WTC11 (cell line): Measurements from ENCODE around the gene NTN1. TPM values are rescaled to one million over a fixed set of nuclear protein-coding genes. Genes with fewer than 3 reads are reported as not detected.

Experiments
- ATAC-seq: fragments of 200-7000 bp; cut with Tn5 transposase; 2 replicates; pipeline ENCODE4 v1.10.0; 2021; ENCODE audit warnings: mild to moderate bottlenecking, moderate library complexity
- CTCF ChIA-PET: fragments of 300-600 bp; sonication (Branson Sonifier 250); formaldehyde crosslinking; loops from one replicate; lab custom pipeline; 2021; ENCODE audit warnings: antibody characterized with exemption; lab: Charles Lee
- POLR2A ChIA-PET: fragments of 350-600 bp; sonication (Branson Sonifier 250); formaldehyde crosslinking; loops from one replicate; lab custom pipeline; 2021; ENCODE audit warnings: antibody characterized with exemption; lab: Charles Lee
- DNase-seq: peaks from one replicate; pipeline ENCODE4 v3.0.0; 2021; ENCODE audit warnings: low spot score
- H3K27ac Mint-ChIP-seq: 2 replicates; pipeline ENCODE4 v1.8.0; 2021; ENCODE audit warnings: mixed read lengths
- H3K27me3 Mint-ChIP-seq: 2 replicates; pipeline ENCODE4 v1.8.0; 2021; ENCODE audit warnings: low read depth, mild to moderate bottlenecking, moderate library complexity, mixed read lengths
- H3K36me3 Mint-ChIP-seq: 2 replicates; pipeline ENCODE4 v1.8.0; 2021; ENCODE audit warnings: mixed read lengths
- H3K4me1 Mint-ChIP-seq: 2 replicates; pipeline ENCODE4 v1.8.0; 2022; ENCODE audit warnings: mixed read lengths
- H3K4me3 Mint-ChIP-seq: 2 replicates; pipeline ENCODE4 v1.8.0; 2021; ENCODE audit warnings: mild to moderate bottlenecking, moderate library complexity, mixed read lengths
- H3K9me3 Mint-ChIP-seq: 2 replicates; pipeline ENCODE4 v1.8.0; 2021; ENCODE audit warnings: mixed read lengths
- ELF4 ChIP-seq: sonication (generic); formaldehyde crosslinking; IDR thresholded peaks from 2 replicates; pipeline ENCODE4 v1.8.1; 2022; ENCODE audit warnings: low read depth, mild to moderate bottlenecking, moderate library complexity, missing genetic modification reagents
- EMX1 ChIP-seq: fragments of 250-450 bp; sonication (Bioruptor Pico); IDR thresholded peaks from 2 replicates; pipeline ENCODE4 v1.8.0; 2021; ENCODE audit warnings: mild to moderate bottlenecking
- GRHL2 ChIP-seq: fragments of 250-450 bp; sonication (Bioruptor Pico); IDR thresholded peaks from 2 replicates; pipeline ENCODE4 v1.8.0; 2022; ENCODE audit warnings: mild to moderate bottlenecking, moderate library complexity; ENCODE audit not compliant: insufficient replicate concordance, severe bottlenecking
- GTF2I ChIP-seq: fragments of 250-450 bp; sonication (Bioruptor Pico); conservative IDR thresholded peaks from 2 replicates; pipeline ENCODE4 v1.4.0; 2021; ENCODE audit warnings: mild to moderate bottlenecking
- JAZF1 ChIP-seq: fragments of 250-450 bp; sonication (Bioruptor Pico); IDR thresholded peaks from 2 replicates; pipeline ENCODE4 v1.9.0; 2021; ENCODE audit warnings: moderate library complexity, mild to moderate bottlenecking, inconsistent platforms
- NR1H2 ChIP-seq: sonication (generic); formaldehyde crosslinking; IDR thresholded peaks from 2 replicates; pipeline ENCODE4 v1.9.0; 2021; ENCODE audit warnings: mild to moderate bottlenecking, moderate library complexity, missing genetic modification reagents
- SOX15 ChIP-seq: fragments of 250-450 bp; sonication (Bioruptor Pico); IDR thresholded peaks from 2 replicates; pipeline ENCODE4 v1.9.0; 2021; ENCODE audit warnings: mild to moderate bottlenecking
- STAT6 ChIP-seq: sonication (generic); formaldehyde crosslinking; conservative IDR thresholded peaks from 2 replicates; pipeline ENCODE4 v1.8.1; 2023; ENCODE audit warnings: mild to moderate bottlenecking, low read depth, missing genetic modification reagents, moderate library complexity
- TP53 ChIP-seq: sonication (generic); formaldehyde crosslinking; IDR thresholded peaks from 2 replicates; pipeline ENCODE4 v1.8.1; 2023; ENCODE audit warnings: mild to moderate bottlenecking, missing genetic modification reagents
- ZNF423 ChIP-seq: fragments of 250-450 bp; sonication (Bioruptor Pico); IDR thresholded peaks from 2 replicates; pipeline ENCODE4 v2.1.2; 2022; ENCODE audit warnings: mild to moderate bottlenecking, moderate library complexity
- total RNA-seq: library from RNA; stranded (reverse); gene quantifications from 3 replicates; pipeline ENCODE4 v1.2.3, GENCODE V29; 2021
- TF ChIP-seq, protein P1 (sequence below): sonication (generic); formaldehyde crosslinking; IDR thresholded peaks from 2 replicates; pipeline ENCODE4 v1.8.0; 2022; ENCODE audit warnings: missing genetic modification reagents
- TF ChIP-seq, protein P2 (sequence below): fragments of 200-600 bp; IDR thresholded peaks from 2 replicates; pipeline ENCODE4 v1.8.0; 2022; ENCODE audit warnings: antibody characterized with exemption
- TF ChIP-seq, protein P3 (sequence below): fragments of 250-450 bp; sonication (Bioruptor Pico); IDR thresholded peaks from 2 replicates; pipeline ENCODE4 v1.9.0; 2021; ENCODE audit warnings: mild to moderate bottlenecking, borderline replicate concordance

The NTN1 gene
- total RNA-seq, 1 experiment from 2014 or later: 5.5 TPM

DNA sequence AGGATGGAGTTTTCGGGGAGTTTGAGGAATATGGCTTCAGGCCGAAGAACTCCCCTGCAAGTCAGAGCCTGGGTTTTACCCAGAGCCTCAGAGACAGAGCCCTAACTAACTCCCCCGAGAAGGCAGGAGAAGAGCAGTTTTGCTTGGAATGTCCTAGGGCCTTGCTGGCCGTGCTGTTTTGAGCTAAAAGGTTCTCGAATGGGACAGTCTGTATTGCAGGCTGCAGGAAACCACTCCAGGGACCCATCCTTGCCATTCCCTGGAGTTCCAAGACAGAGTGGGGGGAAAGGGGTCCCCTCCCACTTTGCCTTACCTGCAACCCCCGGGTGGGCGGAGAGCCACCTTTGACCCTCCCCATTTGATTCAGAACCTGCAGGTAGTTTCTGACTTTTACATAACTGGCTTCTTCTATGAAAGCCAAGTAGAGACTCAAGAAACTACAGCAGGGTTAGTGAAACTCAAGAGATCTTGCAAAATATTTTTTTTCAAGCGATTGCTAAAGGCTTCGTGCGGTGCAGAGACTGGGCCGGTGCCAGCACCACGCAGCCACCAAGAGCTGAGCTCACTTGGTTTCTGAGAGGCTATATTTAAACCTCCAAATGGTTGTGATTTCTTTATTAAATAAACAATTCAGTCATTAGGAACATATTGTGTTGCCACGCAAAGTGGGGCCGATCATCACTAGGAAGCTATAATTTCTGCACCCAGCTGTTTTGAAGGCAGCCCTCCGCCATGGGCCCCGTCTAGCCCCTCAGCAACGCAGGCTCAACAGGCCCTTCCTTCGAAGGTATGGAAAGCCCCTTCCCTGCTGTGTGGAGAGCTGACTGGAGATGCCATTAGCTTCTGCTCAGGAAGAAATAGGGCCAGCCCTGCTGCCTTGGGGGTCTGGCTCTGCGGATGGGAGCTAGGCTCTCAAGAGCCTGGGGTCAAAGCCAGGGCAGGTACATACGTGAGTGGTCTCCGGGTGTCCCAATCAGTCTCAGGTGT is 223.0 kb downstream of the NTN1 start:
- CTCF ChIA-PET: interaction anchor here (0.5 to 1.6 kb wide), 2 partner anchors 278 kb away, joined by 3 to 4 read pairs; no protein-coding TSS in a partner anchor
- Mint-ChIP-seq H3K27me3 (peaks cover 2% of the 10 kb centered on the region; the same call in 1 of the 2 replicates), H3K9me3 (no peaks in the 10 kb centered on the region), H3K4me3 (no peak overlapping the region), H3K4me1 (peaks cover 34% of the 10 kb centered on the region), H3K36me3 (no peaks in the 10 kb centered on the region)
- DNase-seq (no peak), ATAC-seq (no peak)
- POLR2A ChIA-PET: no interaction called here
- no peak for TF ChIP-seq ELF4
- TF ChIP-seq, all 79 proteins: peak for 0
- H3K27ac Mint-ChIP-seq: no peak overlapping the region; the same call in 1 of the 2 replicates

- ATAC-seq: no peak
- no peaks in the 10 kb centered on the region for H3K36me3 Mint-ChIP-seq
- CTCF ChIA-PET: no interaction called here
- TF ChIP-seq JAZF1 (CRISPR knock-in tag) (no peak), ZNF423 (no peak), GTF2I (CRISPR knock-in tag) (no peak), EMX1 (no peak), GRHL2 (CRISPR knock-in tag) (no peak), TP53 (CRISPR knock-in tag) (no peak), SOX15 (CRISPR knock-in tag) (no peak), STAT6 (CRISPR knock-in tag) (no peak), NR1H2 (no peak)
- TF ChIP-seq, protein P1, sequence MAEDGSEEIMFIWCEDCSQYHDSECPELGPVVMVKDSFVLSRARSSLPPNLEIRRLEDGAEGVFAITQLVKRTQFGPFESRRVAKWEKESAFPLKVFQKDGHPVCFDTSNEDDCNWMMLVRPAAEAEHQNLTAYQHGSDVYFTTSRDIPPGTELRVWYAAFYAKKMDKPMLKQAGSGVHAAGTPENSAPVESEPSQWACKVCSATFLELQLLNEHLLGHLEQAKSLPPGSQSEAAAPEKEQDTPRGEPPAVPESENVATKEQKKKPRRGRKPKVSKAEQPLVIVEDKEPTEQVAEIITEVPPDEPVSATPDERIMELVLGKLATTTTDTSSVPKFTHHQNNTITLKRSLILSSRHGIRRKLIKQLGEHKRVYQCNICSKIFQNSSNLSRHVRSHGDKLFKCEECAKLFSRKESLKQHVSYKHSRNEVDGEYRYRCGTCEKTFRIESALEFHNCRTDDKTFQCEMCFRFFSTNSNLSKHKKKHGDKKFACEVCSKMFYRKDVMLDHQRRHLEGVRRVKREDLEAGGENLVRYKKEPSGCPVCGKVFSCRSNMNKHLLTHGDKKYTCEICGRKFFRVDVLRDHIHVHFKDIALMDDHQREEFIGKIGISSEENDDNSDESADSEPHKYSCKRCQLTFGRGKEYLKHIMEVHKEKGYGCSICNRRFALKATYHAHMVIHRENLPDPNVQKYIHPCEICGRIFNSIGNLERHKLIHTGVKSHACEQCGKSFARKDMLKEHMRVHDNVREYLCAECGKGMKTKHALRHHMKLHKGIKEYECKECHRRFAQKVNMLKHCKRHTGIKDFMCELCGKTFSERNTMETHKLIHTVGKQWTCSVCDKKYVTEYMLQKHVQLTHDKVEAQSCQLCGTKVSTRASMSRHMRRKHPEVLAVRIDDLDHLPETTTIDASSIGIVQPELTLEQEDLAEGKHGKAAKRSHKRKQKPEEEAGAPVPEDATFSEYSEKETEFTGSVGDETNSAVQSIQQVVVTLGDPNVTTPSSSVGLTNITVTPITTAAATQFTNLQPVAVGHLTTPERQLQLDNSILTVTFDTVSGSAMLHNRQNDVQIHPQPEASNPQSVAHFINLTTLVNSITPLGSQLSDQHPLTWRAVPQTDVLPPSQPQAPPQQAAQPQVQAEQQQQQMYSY (CRISPR knock-in tag): no peak
- TF ChIP-seq, protein P2, sequence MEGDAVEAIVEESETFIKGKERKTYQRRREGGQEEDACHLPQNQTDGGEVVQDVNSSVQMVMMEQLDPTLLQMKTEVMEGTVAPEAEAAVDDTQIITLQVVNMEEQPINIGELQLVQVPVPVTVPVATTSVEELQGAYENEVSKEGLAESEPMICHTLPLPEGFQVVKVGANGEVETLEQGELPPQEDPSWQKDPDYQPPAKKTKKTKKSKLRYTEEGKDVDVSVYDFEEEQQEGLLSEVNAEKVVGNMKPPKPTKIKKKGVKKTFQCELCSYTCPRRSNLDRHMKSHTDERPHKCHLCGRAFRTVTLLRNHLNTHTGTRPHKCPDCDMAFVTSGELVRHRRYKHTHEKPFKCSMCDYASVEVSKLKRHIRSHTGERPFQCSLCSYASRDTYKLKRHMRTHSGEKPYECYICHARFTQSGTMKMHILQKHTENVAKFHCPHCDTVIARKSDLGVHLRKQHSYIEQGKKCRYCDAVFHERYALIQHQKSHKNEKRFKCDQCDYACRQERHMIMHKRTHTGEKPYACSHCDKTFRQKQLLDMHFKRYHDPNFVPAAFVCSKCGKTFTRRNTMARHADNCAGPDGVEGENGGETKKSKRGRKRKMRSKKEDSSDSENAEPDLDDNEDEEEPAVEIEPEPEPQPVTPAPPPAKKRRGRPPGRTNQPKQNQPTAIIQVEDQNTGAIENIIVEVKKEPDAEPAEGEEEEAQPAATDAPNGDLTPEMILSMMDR: no peak
- TF ChIP-seq, protein P3, sequence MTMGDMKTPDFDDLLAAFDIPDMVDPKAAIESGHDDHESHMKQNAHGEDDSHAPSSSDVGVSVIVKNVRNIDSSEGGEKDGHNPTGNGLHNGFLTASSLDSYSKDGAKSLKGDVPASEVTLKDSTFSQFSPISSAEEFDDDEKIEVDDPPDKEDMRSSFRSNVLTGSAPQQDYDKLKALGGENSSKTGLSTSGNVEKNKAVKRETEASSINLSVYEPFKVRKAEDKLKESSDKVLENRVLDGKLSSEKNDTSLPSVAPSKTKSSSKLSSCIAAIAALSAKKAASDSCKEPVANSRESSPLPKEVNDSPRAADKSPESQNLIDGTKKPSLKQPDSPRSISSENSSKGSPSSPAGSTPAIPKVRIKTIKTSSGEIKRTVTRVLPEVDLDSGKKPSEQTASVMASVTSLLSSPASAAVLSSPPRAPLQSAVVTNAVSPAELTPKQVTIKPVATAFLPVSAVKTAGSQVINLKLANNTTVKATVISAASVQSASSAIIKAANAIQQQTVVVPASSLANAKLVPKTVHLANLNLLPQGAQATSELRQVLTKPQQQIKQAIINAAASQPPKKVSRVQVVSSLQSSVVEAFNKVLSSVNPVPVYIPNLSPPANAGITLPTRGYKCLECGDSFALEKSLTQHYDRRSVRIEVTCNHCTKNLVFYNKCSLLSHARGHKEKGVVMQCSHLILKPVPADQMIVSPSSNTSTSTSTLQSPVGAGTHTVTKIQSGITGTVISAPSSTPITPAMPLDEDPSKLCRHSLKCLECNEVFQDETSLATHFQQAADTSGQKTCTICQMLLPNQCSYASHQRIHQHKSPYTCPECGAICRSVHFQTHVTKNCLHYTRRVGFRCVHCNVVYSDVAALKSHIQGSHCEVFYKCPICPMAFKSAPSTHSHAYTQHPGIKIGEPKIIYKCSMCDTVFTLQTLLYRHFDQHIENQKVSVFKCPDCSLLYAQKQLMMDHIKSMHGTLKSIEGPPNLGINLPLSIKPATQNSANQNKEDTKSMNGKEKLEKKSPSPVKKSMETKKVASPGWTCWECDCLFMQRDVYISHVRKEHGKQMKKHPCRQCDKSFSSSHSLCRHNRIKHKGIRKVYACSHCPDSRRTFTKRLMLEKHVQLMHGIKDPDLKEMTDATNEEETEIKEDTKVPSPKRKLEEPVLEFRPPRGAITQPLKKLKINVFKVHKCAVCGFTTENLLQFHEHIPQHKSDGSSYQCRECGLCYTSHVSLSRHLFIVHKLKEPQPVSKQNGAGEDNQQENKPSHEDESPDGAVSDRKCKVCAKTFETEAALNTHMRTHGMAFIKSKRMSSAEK: no peak
- peaks cover 16% of the 10 kb centered on the region for H3K4me1 Mint-ChIP-seq
- H3K27ac Mint-ChIP-seq: no peak overlapping the region
- H3K4me3 Mint-ChIP-seq: no peak overlapping the region
- POLR2A ChIA-PET: no interaction called here
- no peaks in the 10 kb centered on the region for H3K27me3 Mint-ChIP-seq
- no peak for DNase-seq
- no peaks in the 10 kb centered on the region for H3K9me3 Mint-ChIP-seq
These were observed 226.2 kb downstream of the NTN1 start for GRCh38 chr17:9247401-9247938.
